ENCODE results near the gene KRTAP12-3.
"Not testable (repeated sequence)": the region's sequence is repeated elsewhere in the genome, so short reads cannot be mapped to it uniquely, and the experiment has no call there.

KRTAP12-3 gene

GRCh38 chr21:44627181-44627822, 30.4 kb upstream of the KRTAP12-3 start:
- DNase-seq (ENCODE audit: low read depth), result not testable (repeated sequence)

DNA sequence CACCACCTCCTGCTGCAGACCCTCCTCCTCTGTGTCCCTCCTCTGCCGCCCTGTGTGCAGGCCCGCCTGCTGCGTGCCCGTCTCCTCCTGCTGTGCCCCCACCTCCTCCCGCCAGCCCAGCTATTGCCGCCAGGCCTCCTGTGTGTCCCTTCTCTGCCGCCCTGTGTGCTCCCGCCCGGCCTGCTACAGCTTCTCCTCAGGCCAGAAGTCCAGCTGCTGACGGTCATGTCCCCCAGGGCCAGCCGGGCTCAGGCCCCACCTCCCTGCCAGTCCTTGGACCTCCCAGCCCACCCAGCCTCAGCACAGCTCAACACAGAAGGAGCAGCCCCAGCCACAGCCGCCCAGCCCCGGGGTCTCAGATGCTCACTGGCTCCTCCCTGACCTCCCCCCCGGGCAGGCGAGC, 29.9 kb upstream of the KRTAP12-3 start:
- DNase-seq (ENCODE audit: low read depth), result not testable (repeated sequence)

DNA sequence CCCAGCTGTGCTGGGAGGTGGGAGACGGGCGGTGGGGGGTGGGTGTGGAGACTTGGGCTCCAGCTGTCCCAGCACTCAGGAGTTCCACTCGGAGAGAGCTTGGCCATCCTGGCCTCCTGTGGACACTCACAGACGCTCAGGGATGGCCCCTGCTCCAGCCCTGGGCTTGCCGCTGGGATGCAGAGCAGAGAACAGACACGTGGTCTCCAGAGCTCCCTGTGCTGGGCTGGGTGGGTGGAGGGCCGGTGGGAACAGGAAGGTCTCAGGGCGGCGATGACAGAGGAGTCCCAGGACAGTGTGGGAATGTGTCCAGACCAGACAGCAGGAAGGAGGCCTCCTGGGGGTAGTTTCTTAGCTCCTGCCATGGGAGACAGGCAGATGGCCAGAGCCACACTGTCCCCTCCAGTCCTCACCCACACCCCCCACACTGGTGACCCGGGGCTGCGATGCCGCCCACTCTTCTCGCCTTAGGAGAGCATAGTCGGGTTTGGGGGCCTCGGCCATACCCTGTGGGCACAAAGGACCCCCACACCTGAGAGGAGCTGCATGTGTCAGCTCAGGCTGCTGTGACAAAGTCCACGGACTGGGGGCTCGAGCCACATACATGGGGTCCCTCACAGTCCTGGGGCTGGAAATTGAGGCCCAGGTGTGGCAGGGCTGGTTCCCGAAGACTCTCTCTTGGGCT, 28.9 kb upstream of the KRTAP12-3 start:
- DNase-seq (ENCODE audit: low read depth), result no peak

GRCh38 chr21:44630440-44630839, 27.3 kb upstream of the KRTAP12-3 start:
- no peak for DNase-seq (ENCODE audit: low read depth)

DNA sequence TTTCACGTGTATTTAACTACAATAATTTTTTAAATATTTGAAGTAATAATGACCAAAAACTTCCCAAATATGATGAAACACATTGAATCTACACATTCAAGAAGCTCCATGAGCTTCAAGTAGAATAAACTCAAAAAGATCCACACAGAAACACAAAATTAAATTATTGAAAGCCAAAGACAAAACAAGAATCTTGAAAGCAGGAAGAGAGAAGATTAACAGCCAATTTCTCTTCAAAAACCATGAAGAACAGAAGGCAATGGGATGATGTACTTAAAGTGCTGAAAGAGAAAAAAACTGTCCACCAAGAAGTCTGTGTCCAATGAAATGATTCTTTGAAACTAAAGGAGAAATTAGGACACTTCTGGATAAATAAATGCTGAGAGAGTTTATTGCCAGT, 25.7 kb upstream of the KRTAP12-3 start:
- no peak for DNase-seq (ENCODE audit: low read depth)

DNA sequence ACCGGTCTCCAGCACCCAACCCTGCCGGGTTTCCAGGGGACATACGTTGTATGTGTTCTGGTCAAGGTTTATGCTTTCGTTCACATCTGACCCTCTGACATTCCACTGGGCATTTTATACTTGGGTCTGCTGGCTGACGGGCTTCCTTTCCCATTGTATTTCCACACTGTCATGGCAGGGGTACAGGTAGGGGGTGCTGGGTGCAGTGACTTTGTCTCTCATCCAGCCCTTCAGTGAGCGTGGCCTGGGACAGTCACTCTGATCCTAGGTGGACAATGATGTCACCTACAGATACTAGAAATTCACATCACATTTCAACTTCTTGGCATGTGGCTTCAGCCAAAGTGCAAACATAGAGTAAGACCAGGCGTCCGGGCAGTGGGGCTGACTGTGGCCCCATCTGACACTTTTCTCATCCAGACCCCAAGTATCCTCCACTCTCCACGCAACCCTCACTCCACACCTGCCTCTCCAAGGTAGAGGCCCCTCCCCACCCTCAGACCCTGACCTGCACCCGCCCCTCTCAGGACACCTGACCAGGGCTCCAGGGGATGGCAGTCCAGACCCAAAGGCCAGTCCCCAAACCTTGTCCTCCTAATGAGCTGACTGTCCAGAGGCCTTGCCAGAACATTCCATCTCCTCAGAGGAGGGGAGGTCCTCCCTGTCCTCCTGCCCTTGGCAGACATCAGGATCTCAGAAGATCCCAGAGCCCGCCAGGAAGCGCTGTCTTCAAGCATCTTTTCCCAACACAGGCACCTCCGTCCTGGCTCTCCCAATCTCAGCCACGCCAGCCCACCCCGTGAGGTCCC, 21.3 kb upstream of the KRTAP12-3 start:
- no peak for DNase-seq (ENCODE audit: low read depth)

GRCh38 chr21:44637018-44637850, 20.5 kb upstream of the KRTAP12-3 start, which contains the start of gene KRTAP10-10:
Gene KRTAP10-10, plus strand, starts transcription at chr21:44637356. Its CDS starts 62 bp downstream, at chr21:44637418.
- DNase-seq (ENCODE audit: low read depth), result no peak

DNA sequence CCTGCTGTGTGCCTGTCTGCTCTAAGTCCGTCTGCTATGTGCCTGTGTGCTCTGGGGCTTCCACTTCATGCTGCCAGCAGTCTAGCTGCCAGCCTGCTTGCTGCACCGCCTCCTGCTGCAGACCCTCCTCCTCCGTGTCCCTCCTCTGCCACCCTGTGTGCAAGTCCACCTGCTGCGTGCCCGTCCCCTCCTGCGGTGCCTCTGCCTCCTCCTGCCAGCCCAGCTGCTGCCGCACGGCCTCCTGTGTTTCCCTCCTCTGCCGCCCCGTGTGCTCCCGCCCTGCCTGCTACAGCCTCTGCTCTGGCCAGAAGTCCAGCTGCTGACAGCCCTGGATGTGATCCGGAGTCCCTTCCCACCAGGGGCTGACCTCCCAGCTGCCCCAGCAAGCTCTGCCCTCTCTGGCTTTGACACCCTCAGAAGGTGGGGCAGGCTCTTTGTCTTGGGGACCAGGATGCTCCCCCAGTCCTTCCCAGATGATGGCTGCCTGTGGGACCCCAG, 19.8 kb upstream of the KRTAP12-3 start:
- DNase-seq (ENCODE audit: low read depth), result not testable (repeated sequence)

GRCh38 chr21:44638506-44639330, 19.0 kb upstream of the KRTAP12-3 start:
- DNase-seq (ENCODE audit: low read depth), result not testable (repeated sequence)

DNA sequence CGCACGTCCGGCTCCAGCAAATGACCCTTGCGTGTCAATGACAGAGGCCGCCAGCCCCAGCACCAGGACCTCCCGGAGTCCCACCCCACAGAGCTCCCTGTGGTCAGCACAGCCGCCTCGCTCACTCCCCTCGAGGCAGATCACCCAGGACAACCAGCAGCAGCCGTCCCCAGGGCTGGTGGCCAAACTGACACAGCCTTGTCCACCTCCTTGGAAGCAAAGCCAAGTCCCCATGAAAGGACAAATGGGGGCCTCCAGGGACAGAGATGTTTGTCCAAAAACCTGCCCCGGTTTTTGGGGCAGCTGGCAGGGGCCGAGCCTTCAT, 18.4 kb upstream of the KRTAP12-3 start:
- no peak for DNase-seq (ENCODE audit: low read depth)

GRCh38 chr21:44640761-44641160, 17.0 kb upstream of the KRTAP12-3 start:
- no peak for DNase-seq (ENCODE audit: low read depth)

- DNase-seq (ENCODE audit: low read depth), result no peak
Measured at GRCh38 chr21:44643741-44644310, 13.9 kb upstream of the KRTAP12-3 start.

- no peak for DNase-seq (ENCODE audit: low read depth)
Measured at GRCh38 chr21:44644878-44645277, 12.9 kb upstream of the KRTAP12-3 start.

GRCh38 chr21:44646366-44647221, 11.1 kb upstream of the KRTAP12-3 start, which contains the start of gene KRTAP10-11:
Gene KRTAP10-11, plus strand, starts transcription at chr21:44646414. Its CDS starts 45 bp downstream, at chr21:44646459.
- DNase-seq (ENCODE audit: low read depth), result not testable (repeated sequence)

GRCh38 chr21:44647222-44647552, 10.5 kb upstream of the KRTAP12-3 start:
- no peak for DNase-seq (ENCODE audit: low read depth)

DNA sequence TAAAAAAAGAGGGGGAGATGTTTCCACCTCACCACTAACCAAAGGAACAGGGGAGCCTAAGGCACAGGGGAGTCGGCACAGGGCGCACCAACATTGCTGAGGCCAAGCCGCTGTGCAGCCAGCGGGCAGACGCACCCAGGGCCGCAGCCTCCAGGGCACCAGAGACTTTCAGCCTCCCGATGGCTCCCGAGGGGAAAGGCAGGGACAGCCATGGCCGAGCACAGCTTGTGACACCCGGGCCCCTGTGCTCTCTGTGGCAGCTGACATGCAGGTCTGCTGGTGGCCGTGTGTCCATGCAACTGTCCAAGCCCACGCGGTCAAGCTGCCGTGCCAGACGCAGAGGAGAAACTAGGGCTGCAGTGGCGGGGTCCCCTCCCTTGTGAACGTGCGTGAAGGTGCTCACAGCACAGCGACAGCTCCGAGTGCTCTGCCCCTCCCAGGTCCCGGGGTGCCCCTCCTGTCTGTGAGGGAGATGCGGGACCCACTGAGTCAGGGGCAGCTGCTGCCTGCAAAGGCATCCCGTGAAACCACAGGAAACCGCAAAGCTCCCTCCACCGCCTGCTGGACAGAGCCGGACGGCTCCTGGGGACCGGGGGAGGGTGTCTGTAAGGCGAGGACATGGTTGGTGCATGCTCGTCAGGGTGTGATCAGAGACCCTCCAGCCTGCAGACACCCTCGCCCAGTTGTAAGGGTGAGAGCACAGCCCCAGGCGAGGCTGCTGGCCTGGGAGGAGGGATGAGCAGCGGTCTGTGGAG, 9.0 kb upstream of the KRTAP12-3 start:
- DNase-seq (ENCODE audit: low read depth), result no peak

- no peak for DNase-seq (ENCODE audit: low read depth)
Measured at GRCh38 chr21:44649521-44650100, 8.1 kb upstream of the KRTAP12-3 start.

DNA sequence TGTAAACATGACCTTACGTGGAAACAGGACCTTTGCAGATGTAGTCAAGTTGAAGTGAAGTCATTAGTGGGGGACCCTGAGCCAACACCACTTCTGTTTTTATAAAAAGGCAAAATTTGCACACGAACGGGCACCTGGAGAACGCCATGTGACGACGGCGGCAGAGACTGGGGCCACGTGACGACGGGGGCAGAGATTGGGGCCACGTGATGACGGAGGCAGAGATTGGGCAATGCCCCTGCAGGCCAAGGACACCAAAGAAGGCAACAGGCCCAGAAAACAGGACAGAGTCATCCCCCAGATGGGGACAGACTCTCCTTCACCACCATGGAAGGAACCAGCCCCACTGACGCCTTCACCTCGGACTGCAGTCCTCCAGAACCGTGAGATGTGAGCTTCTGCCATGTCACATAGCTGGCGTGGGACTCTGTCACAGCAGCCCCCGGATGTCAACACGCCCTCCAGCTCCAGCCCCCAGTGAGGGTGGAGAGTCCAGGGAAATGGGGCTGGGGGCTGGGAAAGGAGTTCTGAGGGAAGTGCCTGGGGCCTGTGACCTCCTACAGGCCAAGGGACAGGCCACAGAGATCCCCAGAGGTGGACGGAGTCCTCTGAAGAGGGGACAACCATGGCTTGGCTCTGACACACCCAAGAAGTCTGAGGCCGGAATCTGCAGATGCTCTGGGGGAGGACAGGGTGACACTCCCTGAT, 7.3 kb upstream of the KRTAP12-3 start:
- no peak for DNase-seq (ENCODE audit: low read depth)

Measured in activated T-cell treated with anti-CD3 and anti-CD28 coated beads for 48 hours (primary cell).